ENCODE data around the gene HIPK4. TPM values are rescaled to one million over a fixed set of nuclear protein-coding genes. Genes with fewer than 3 reads are reported as not detected.

HIPK4 gene, protein sequence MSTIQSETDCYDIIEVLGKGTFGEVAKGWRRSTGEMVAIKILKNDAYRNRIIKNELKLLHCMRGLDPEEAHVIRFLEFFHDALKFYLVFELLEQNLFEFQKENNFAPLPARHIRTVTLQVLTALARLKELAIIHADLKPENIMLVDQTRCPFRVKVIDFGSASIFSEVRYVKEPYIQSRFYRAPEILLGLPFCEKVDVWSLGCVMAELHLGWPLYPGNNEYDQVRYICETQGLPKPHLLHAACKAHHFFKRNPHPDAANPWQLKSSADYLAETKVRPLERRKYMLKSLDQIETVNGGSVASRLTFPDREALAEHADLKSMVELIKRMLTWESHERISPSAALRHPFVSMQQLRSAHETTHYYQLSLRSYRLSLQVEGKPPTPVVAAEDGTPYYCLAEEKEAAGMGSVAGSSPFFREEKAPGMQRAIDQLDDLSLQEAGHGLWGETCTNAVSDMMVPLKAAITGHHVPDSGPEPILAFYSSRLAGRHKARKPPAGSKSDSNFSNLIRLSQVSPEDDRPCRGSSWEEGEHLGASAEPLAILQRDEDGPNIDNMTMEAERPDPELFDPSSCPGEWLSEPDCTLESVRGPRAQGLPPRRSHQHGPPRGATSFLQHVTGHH
- total RNA-seq (under 1 TPM in 1 of 2 donors, not detected in 1; 0.17 TPM), polyA plus RNA-seq (under 1 TPM in 1 of 2 donors, not detected in 1; 0.02 TPM)

DNA sequence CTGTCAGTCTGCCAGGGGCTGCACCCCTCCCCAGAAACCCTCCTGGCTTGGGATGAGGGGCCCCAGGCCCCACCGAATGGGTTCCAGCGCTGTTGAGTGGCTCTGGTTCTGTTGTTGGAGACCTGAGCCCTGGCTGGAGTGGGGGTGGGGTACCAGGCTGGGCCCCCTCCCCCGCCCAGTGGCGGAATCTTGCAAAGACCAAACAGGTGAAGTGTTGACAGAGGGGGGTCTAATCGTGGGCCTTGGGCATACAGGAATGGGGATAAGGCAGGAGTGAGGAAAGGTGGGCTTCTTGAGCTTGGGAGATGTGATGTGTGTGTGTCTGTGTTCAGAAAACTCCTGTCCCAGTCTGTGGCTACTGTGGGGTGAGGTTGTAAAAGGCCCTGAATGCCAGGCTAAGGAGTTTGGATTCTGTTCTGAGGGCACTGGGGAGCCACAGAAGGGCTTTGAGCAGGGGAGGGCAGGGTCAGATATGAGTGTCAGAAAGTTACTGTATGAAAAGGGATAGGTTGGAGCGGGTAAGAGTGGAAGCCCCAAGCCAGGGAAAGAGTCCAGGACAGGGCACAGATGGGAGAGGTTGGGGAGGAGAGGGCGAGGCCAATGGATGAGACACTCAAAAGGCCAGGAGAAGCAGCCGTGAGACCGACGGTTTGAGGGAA lies at the start of gene HIPK4:
HIPK4 (minus strand) TSS at position 98 of the 659 bp plus-strand sequence. CDS start 279 bp downstream, outside the sequence.
- no peak within 1 kb of the TSS for H3K27ac ChIP-seq (ENCODE audit: low read depth in 1 of 2, low read length in 2 of 2)
- no peak within 1 kb of the TSS for H3K9ac ChIP-seq (ENCODE audit: low read depth in 1 of 2, low read length in 2 of 2)
- no peaks in the 10 kb centered on the region for H3K27me3 ChIP-seq (ENCODE audit: control insufficient read depth in 4 of 4, insufficient read depth in 4 of 4, low read length in 3 of 4)
- H3K4me3 ChIP-seq (ENCODE audit: low read depth in 1 of 3, low read length in 3 of 3): no peak within 1 kb of the TSS
- H3K4me1 ChIP-seq (ENCODE audit: control insufficient read depth in 4 of 4, insufficient read depth in 4 of 4, low read length in 3 of 4): no peaks in the 10 kb centered on the region
- WGBS: 89% methylated on average over 10 of the region's 10 CpGs
- no peaks in the 10 kb centered on the region for H3K9me3 ChIP-seq (ENCODE audit: control insufficient read depth in 4 of 4, low read length in 3 of 4)
- DNase-seq (ENCODE audit: low spot score): no peak
- no peak for TF ChIP-seq EGR1 (IDR thresholded peaks at IDR 0.05; ENCODE audit: low read depth in 2 of 2)
- TF ChIP-seq YY1 (IDR thresholded peaks at IDR 0.05): no peak
- TF ChIP-seq, protein P1, sequence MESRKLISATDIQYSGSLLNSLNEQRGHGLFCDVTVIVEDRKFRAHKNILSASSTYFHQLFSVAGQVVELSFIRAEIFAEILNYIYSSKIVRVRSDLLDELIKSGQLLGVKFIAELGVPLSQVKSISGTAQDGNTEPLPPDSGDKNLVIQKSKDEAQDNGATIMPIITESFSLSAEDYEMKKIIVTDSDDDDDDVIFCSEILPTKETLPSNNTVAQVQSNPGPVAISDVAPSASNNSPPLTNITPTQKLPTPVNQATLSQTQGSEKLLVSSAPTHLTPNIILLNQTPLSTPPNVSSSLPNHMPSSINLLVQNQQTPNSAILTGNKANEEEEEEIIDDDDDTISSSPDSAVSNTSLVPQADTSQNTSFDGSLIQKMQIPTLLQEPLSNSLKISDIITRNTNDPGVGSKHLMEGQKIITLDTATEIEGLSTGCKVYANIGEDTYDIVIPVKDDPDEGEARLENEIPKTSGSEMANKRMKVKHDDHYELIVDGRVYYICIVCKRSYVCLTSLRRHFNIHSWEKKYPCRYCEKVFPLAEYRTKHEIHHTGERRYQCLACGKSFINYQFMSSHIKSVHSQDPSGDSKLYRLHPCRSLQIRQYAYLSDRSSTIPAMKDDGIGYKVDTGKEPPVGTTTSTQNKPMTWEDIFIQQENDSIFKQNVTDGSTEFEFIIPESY (IDR thresholded peaks at IDR 0.05): no peak
- TF ChIP-seq, protein P2, sequence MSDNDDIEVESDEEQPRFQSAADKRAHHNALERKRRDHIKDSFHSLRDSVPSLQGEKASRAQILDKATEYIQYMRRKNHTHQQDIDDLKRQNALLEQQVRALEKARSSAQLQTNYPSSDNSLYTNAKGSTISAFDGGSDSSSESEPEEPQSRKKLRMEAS (IDR thresholded peaks at IDR 0.05): no peak
- TF ChIP-seq RAD21 (IDR thresholded peaks at IDR 0.05): no peak
- TF ChIP-seq HNF4A (conservative IDR thresholded peaks at IDR 0.05): no peak
- no peak for TF ChIP-seq TAF1 (conservative IDR thresholded peaks at IDR 0.05)
- no peak for TF ChIP-seq RXRA (IDR thresholded peaks at IDR 0.05)
- TF ChIP-seq FOXA1 (IDR thresholded peaks at IDR 0.05): no peak
- TF ChIP-seq, protein P3, sequence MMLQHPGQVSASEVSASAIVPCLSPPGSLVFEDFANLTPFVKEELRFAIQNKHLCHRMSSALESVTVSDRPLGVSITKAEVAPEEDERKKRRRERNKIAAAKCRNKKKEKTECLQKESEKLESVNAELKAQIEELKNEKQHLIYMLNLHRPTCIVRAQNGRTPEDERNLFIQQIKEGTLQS (IDR thresholded peaks at IDR 0.05): no peak
- TF ChIP-seq, protein P4, sequence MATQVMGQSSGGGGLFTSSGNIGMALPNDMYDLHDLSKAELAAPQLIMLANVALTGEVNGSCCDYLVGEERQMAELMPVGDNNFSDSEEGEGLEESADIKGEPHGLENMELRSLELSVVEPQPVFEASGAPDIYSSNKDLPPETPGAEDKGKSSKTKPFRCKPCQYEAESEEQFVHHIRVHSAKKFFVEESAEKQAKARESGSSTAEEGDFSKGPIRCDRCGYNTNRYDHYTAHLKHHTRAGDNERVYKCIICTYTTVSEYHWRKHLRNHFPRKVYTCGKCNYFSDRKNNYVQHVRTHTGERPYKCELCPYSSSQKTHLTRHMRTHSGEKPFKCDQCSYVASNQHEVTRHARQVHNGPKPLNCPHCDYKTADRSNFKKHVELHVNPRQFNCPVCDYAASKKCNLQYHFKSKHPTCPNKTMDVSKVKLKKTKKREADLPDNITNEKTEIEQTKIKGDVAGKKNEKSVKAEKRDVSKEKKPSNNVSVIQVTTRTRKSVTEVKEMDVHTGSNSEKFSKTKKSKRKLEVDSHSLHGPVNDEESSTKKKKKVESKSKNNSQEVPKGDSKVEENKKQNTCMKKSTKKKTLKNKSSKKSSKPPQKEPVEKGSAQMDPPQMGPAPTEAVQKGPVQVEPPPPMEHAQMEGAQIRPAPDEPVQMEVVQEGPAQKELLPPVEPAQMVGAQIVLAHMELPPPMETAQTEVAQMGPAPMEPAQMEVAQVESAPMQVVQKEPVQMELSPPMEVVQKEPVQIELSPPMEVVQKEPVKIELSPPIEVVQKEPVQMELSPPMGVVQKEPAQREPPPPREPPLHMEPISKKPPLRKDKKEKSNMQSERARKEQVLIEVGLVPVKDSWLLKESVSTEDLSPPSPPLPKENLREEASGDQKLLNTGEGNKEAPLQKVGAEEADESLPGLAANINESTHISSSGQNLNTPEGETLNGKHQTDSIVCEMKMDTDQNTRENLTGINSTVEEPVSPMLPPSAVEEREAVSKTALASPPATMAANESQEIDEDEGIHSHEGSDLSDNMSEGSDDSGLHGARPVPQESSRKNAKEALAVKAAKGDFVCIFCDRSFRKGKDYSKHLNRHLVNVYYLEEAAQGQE (IDR thresholded peaks at IDR 0.05): no peak
- no peak for TF ChIP-seq GABPA (IDR thresholded peaks at IDR 0.05 in 1 of 2, conservative IDR thresholded peaks at IDR 0.05 in 1 of 2)
- no peak for TF ChIP-seq SP1 (IDR thresholded peaks at IDR 0.05)
- TF ChIP-seq, protein P5, sequence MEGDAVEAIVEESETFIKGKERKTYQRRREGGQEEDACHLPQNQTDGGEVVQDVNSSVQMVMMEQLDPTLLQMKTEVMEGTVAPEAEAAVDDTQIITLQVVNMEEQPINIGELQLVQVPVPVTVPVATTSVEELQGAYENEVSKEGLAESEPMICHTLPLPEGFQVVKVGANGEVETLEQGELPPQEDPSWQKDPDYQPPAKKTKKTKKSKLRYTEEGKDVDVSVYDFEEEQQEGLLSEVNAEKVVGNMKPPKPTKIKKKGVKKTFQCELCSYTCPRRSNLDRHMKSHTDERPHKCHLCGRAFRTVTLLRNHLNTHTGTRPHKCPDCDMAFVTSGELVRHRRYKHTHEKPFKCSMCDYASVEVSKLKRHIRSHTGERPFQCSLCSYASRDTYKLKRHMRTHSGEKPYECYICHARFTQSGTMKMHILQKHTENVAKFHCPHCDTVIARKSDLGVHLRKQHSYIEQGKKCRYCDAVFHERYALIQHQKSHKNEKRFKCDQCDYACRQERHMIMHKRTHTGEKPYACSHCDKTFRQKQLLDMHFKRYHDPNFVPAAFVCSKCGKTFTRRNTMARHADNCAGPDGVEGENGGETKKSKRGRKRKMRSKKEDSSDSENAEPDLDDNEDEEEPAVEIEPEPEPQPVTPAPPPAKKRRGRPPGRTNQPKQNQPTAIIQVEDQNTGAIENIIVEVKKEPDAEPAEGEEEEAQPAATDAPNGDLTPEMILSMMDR (IDR thresholded peaks at IDR 0.05; ENCODE audit: low read depth, low read length, missing input control): no peak
- TF ChIP-seq FOXA2 (IDR thresholded peaks at IDR 0.05): no peak
- H3K36me3 ChIP-seq (ENCODE audit: control insufficient read depth in 4 of 4, insufficient read depth in 3 of 4, low read depth in 1 of 4, low read length in 3 of 4): no peaks in the 10 kb centered on the region

All from liver (tissue), 9 donors.